Naive B cell (primary cell): ENCODE results near the gene TACC2. TPM values are rescaled to one million over a fixed set of nuclear protein-coding genes. Genes with fewer than 3 reads are reported as not detected.
A peak's percentile ranks its signal among the peaks of the same experiment; 100 is the strongest.

Experiments used
- ATAC-seq, 2 donors: fragments of 150-1000 bp; cut with Tn5 transposase; 2 replicates each; pipeline ENCODE4 v1.10.0; 2021; ENCODE audit warnings: low read depth in 2 of 2, mild to moderate bottlenecking in 2 of 2, moderate library complexity in 2 of 2
- DNase-seq: peaks from one replicate; pipeline ENCODE4 v3.0.0; 2022
- H3K27ac Mint-ChIP-seq, 6 donors: one replicate each; pipeline ENCODE4 v1.8.0; 2020 to 2022; ENCODE audit warnings: mild to moderate bottlenecking in 6 of 6, mixed read lengths in 6 of 6, moderate library complexity in 5 of 6, inconsistent platforms in 2 of 6
- H3K27me3 Mint-ChIP-seq, 3 donors: one replicate each; pipeline ENCODE4 v1.8.0; 2021 to 2022; ENCODE audit warnings: mixed read lengths in 3 of 3, mild to moderate bottlenecking in 1 of 3
- H3K36me3 Mint-ChIP-seq, 2 donors: one replicate each; pipeline ENCODE4 v1.8.0; 2020 to 2022; ENCODE audit warnings: mixed read lengths in 2 of 2, inconsistent platforms in 1 of 2, mild to moderate bottlenecking in 1 of 2
- H3K4me1 Mint-ChIP-seq, 3 donors: one replicate each; pipeline ENCODE4 v1.8.0; 2020 to 2022; ENCODE audit warnings: mixed read lengths in 3 of 3, inconsistent platforms in 1 of 3, mild to moderate bottlenecking in 1 of 3, moderate library complexity in 1 of 3
- H3K4me3 Mint-ChIP-seq, 8 donors: one replicate each; pipeline ENCODE4 v1.8.0; 2020 to 2022; ENCODE audit warnings: mild to moderate bottlenecking in 8 of 8, mixed read lengths in 8 of 8, moderate library complexity in 8 of 8, inconsistent platforms in 2 of 8
- H3K9me3 Mint-ChIP-seq, 7 donors: one replicate each; pipeline ENCODE4 v1.8.0; 2020 to 2022; ENCODE audit warnings: mixed read lengths in 7 of 7, mild to moderate bottlenecking in 5 of 7, inconsistent platforms in 2 of 7, moderate library complexity in 1 of 7
- polyA plus RNA-seq, 6 donors: library from polyadenylated mRNA; unstranded; fragments of 300-500 nt; fragmentation: Illumina TruSeq; gene quantifications; one replicate each; pipeline ENCODE4 v1.2.3, GENCODE V29; 2021; ENCODE audit warnings: low read depth in 6 of 6

The TACC2 gene
- polyA plus RNA-seq, 6 donors from 2014 or later = not detected

DNA sequence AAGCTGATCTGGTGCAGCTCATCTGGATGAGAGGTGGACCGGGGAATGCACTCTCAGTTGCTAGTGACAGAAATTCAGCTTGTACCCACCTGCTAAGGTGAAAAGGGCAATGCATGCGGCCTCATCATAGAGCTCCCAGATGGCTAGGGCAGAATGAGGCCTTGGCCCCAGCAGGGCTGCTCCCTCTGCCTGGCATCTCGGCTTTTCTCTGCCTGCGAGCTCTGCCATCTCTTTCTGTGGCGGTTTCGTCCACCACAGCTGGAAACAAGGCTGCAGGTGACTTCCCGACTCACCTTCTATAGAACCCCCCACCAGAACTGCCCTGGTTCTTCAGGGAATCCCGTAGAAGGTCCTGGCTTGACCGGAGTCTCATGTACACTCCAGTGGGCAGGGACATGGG is 60.1 kb downstream of the TACC2 start:
- Mint-ChIP-seq H3K9me3 (peaks cover 0 to 5% (median under 1%) of the 10 kb centered on the region in 7 donors), H3K4me1 (no peaks in the 10 kb centered on the region), H3K4me3 (no peak overlapping the region), H3K27me3 (peaks cover 0 to 14% (median 7%) of the 10 kb centered on the region in 3 donors), H3K36me3 (no peaks in the 10 kb centered on the region), H3K27ac (no peak overlapping the region)
- ATAC-seq (no peak), DNase-seq (no peak)

DNA sequence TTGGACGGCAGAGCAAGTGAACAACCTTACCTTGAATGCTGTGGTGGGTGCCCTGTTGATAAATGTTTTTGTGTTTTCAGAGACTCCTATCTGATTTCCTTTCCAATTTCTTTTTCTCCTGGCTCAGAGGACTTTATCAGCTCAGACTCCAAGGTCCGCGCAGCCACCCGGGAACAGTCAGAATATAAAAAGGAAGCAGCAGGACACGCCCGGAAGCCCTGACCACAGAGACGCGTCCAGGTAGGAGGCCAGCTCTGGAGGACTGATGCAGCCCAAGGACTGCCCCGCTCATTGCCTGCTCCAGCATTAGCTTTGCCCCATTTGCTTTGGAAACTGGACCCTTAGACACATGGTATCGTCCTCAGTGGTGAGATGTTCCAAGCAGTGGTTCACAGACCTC is 61.3 kb downstream of the TACC2 start:
- H3K27me3 Mint-ChIP-seq = peaks cover 0 to 12% (median 0%) of the 10 kb centered on the region in 3 donors
- H3K4me3 Mint-ChIP-seq = no peak overlapping the region
- DNase-seq (no peak), ATAC-seq (no peak)
- no peak overlapping the region for H3K27ac Mint-ChIP-seq
- H3K4me1 Mint-ChIP-seq = no peaks in the 10 kb centered on the region
- no peaks in the 10 kb centered on the region for H3K36me3 Mint-ChIP-seq
- peaks cover 0 to 5% (median 2%) of the 10 kb centered on the region in 7 donors for H3K9me3 Mint-ChIP-seq

DNA sequence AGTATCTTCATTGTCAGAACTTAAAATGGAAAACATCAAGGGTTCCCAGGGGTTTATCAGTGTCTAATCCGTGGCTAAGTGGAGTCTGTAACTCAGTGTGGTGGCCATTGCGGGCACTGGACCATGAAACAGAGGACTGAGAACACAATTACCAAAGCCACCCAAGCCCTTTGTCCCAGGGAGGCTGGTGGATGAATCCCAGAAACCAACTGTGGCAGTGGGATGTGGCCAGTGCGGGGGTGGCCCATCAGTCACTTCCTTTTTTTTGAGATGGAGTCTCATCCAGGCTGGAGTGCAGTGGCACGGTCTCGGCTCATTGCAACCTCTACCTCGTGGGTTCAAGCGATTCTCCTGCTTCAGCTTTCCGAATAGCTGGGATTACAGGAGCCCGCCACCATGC is 61.8 kb downstream of the TACC2 start:
- no peak overlapping the region for H3K27ac Mint-ChIP-seq
- H3K36me3 Mint-ChIP-seq = no peaks in the 10 kb centered on the region
- no peaks in the 10 kb centered on the region for H3K4me1 Mint-ChIP-seq
- peaks cover 0 to 6% (median 2%) of the 10 kb centered on the region in 7 donors for H3K9me3 Mint-ChIP-seq
- peaks cover 0 to 14% (median 0%) of the 10 kb centered on the region in 3 donors for H3K27me3 Mint-ChIP-seq
- DNase-seq (no peak), ATAC-seq (no peak)
- H3K4me3 Mint-ChIP-seq = peak overlapping the region in 1 of 8 donors; percentile 52

DNA sequence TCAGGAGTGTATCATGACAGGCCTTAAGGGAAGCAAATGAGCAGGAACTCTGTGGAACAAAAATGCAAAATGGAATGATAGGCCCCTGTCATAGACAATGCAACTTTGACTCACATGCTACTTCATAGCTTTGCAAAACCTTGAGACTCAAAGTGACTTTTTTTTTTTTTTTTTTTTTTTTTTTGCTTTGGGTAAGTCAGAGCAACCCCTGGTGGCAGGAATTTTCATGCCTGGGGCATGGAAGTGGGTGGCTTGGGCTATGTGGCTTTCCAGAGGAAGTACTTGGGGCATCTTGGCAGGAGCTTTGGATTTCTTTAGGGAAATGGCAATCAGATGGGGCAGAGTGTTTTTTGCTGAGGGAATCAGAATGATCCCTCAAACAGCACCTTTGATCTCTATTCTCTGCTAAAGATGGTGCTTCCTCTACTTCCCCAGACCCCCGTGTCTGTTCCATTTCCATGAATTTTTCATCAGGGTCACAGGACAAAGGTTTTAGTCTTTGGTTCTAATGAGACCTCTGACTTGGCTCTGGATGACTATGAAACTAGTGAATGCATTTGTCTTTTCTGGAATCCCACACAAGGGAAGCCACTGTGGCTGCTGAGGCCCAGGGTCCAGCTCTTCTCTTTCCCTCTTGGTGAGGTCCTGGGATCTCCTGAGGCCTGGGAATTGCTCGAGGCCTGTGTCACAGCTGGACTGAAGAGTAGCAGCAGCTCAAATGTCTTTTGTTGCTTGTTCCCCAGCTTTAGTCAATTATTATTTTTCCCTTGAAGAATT is 62.8 kb downstream of the TACC2 start:
- Mint-ChIP-seq H3K9me3 (peaks cover 0 to 6% (median 4%) of the 10 kb centered on the region in 7 donors), H3K27me3 (peaks cover 0 to 14% (median 0%) of the 10 kb centered on the region in 3 donors), H3K4me3 (no peak overlapping the region), H3K36me3 (no peaks in the 10 kb centered on the region), H3K4me1 (no peaks in the 10 kb centered on the region), H3K27ac (no peak overlapping the region)
- ATAC-seq (no peak), DNase-seq (no peak)

DNA sequence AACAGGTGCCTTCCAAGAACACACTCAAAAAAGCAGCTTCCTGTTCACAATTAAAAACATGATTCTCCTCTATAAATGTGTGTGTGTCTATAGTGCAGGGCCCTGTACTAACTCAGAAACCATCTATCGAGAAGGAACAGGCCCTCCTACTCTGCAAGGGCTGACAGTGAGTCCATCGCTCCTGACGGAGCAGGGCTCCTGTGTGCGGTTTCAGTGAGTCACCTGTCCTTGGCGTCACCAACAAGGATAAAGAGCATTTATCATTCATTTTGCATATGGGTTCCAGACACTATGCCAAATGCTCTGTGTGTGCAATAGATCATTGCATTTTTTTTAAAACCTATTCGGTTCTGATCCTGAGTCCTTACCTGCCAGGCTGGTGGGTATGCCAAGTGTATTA is 63.7 kb downstream of the TACC2 start:
- Mint-ChIP-seq H3K36me3 (no peaks in the 10 kb centered on the region), H3K27me3 (peaks cover 0 to 11% (median 0%) of the 10 kb centered on the region in 3 donors), H3K4me3 (no peak overlapping the region), H3K9me3 (peaks cover 2 to 7% (median 4%) of the 10 kb centered on the region in 7 donors), H3K4me1 (no peaks in the 10 kb centered on the region), H3K27ac (no peak overlapping the region)
- no peak for ATAC-seq
- no peak for DNase-seq

DNA sequence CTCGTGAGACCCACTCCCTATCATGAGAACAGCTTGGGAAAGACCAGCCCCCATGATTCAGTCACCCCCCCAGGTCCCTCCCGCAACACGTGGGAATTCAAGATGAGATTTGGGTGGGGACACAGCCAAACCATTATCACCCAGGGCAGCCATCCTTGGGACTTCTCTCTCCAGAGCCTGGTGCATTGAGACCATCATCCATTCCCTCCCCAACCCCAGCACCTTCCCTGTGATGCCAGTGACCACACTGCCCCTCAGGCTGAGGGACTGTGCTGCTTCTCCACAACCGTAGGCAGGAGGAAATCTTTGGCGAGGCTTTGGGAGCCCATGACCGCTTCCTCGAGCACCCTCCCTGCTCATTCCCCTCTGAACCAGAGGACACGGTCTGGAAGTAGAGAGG is 64.4 kb downstream of the TACC2 start:
- DNase-seq (no peak), ATAC-seq (no peak)
- Mint-ChIP-seq H3K4me3 (no peak overlapping the region), H3K4me1 (no peaks in the 10 kb centered on the region), H3K27ac (no peak overlapping the region), H3K9me3 (peaks cover 4 to 10% (median 6%) of the 10 kb centered on the region in 7 donors), H3K36me3 (no peaks in the 10 kb centered on the region), H3K27me3 (peaks cover 0 to 10% (median 0%) of the 10 kb centered on the region in 3 donors)

DNA sequence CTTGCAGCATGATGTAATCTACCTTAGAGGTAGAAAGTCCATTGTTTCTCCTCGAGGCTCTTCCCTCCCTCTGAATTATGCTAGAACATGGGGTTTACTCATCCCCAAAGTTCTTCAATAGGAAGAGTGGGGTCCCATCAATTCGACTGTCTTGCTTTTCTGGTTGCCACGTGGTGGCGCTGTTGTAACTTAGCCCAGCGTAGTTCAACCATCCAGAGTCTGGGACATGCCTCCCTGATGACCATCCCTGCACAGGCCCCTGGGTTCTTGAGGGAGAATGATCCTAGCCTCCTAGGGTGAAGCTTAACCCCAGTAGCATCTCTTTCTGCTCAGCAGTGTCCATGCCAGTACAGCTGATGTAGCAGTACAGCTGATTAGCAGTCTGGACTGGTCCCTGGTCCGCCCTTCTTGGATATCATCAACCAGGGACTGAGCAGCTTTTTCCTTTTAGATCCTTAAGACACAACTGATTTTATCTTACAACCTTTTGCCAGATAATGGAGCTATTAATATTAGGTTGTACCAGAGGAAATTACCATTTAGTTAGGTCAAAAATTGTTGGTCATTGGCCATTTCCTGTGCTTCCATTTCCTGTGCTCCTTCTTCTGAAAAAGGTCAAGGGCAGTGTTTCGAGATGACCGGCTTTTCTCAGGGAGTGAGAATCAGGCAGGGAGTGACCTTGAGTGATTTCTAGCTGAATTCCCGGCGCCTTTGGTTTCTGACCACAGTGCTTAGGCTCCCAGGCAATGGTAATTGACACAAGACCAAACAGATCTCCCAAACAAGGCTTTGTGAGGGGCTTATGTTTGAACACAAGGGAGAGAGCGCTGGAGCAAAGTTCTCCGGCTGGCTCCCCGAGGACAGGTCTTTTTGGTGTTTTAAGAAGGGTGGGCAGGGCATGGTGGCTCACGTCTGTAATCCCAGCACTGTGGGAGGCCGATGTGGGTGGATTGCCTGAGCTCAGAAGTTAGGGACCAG is 65.4 kb downstream of the TACC2 start:
- Mint-ChIP-seq H3K4me3 (no peak overlapping the region), H3K27me3 (peaks cover 0 to 10% (median 0%) of the 10 kb centered on the region in 3 donors), H3K36me3 (no peaks in the 10 kb centered on the region), H3K27ac (no peak overlapping the region), H3K4me1 (no peaks in the 10 kb centered on the region), H3K9me3 (peaks cover 4 to 10% (median 6%) of the 10 kb centered on the region in 7 donors)
- DNase-seq = no peak
- ATAC-seq = no peak

DNA sequence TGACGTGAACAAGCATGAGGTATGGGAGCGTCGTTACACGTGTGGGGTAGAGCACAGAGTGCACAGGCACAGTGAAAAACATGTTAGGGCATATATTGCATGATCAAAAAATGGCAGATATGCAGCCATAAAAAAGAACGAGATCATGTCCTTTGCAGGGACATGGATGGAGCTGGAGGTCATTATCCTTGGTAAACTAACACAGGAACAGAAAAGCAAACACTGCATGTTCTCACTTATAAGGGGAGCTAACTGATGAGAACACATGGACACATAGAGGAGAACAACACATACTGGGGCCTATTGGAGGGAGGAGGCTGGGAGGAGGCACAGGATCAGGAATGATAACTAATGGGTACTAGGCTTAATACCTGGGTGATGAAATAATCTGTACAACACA is 66.3 kb downstream of the TACC2 start:
- DNase-seq = no peak

DNA sequence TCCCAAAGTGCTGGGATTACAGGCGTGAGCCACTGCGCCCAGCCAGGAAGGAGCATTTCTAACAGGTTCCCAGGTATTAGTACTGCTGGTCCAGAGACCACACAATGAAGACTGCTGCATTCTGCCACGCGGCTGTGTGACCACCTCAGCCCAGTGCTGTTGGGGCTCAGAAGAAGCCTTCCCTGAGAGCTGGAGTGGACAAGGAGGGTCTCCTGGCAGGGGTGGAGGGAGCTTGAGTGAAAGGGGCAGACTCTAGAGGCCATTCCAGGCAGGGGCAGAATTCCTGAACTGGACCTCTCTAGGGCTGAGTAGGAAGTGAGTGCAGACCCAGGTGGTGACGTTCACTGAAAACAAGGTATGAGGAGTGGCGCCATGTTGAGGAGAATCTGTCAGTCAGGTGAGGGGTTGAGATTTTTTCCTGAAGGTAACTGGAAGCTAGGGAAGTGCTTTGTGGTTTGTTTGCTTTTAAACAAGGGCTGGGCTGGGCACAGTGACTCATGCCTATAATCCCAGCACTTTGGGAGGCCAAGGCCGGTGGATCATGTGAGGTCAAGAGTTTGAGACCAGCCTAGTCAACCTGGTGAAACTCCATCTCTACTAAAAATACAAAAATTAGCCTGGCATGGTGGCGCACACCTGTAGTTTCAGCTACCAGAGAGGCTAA is 67.6 kb downstream of the TACC2 start:
- no peak for ATAC-seq
- H3K4me1 Mint-ChIP-seq = no peaks in the 10 kb centered on the region
- H3K9me3 Mint-ChIP-seq = peaks cover 4 to 11% (median 6%) of the 10 kb centered on the region in 7 donors
- H3K4me3 Mint-ChIP-seq = no peak overlapping the region
- peaks cover 0 to 10% (median 0%) of the 10 kb centered on the region in 3 donors for H3K27me3 Mint-ChIP-seq
- H3K27ac Mint-ChIP-seq = no peak overlapping the region
- H3K36me3 Mint-ChIP-seq = no peaks in the 10 kb centered on the region
- DNase-seq = no peak

More for the DNA sequence above, 66.3 kb downstream of the TACC2 start:
- H3K27ac Mint-ChIP-seq = no peak overlapping the region
- no peak overlapping the region for H3K4me3 Mint-ChIP-seq
- H3K36me3 Mint-ChIP-seq = no peaks in the 10 kb centered on the region
- ATAC-seq = no peak
- no peaks in the 10 kb centered on the region for H3K4me1 Mint-ChIP-seq
- H3K9me3 Mint-ChIP-seq = peaks cover 4 to 10% (median 6%) of the 10 kb centered on the region in 7 donors
- peaks cover 0 to 10% (median 0%) of the 10 kb centered on the region in 3 donors for H3K27me3 Mint-ChIP-seq

DNA sequence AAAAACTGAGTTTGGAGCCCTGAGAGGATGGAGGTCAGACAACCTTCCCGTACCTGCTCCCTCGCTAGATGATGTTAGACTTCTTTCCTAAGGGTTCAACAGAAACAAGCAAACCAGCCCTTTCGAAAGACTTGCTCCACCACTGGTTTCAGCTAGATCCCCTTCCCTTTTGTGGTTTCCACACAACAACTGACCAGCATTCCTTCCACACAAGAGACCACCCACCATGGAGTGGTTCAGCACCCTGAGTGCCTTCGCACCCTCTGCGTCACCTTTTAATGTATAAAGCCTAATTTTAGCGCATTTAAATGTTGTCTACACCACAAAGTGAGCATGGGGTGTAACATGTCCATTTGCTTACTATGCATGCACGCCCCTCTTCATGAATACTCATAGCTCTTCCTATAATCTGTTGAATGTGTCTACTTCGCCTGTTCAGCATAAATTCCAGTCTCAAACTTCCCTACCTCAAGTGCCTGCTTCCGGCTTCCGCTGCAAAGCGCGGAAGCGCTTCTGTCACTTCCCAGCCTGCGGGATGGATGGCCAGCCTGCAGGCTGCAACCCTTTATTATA is 69.0 kb downstream of the TACC2 start:
- Mint-ChIP-seq H3K4me3 (no peak overlapping the region), H3K27ac (no peak overlapping the region)

DNA sequence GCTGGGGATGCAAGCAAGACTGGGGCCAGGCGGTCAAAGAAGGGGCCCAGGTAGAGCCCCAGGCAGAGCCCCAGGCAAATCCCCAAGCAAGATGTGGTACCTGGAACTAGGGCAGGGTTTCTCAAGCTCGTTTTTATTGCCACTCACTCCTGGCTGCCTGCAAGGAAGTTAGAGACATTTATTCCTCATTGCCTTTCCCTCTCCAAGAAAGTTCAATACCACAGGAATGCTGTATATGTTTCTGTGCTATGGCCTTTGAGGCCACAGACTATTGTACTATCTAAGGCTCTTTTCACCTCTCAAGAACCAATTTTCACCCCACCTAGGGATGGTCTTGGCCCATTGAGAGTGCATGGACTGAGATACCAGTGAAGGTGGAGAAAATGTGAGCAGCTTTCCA is 71.3 kb downstream of the TACC2 start:
- Mint-ChIP-seq H3K27me3 (peaks cover 0 to 3% (median 0%) of the 10 kb centered on the region in 3 donors), H3K9me3 (peaks cover 0 to 11% (median 5%) of the 10 kb centered on the region in 7 donors), H3K4me3 (no peak overlapping the region), H3K27ac (no peak overlapping the region), H3K36me3 (no peaks in the 10 kb centered on the region), H3K4me1 (no peaks in the 10 kb centered on the region)
- ATAC-seq = no peak
- DNase-seq = no peak

More for the DNA sequence above, 69.0 kb downstream of the TACC2 start:
- Mint-ChIP-seq H3K36me3 (no peaks in the 10 kb centered on the region), H3K4me1 (no peaks in the 10 kb centered on the region), H3K9me3 (peaks cover 3 to 12% (median 6%) of the 10 kb centered on the region in 7 donors), H3K27me3 (peaks cover 0 to 7% (median 0%) of the 10 kb centered on the region in 3 donors)
- no peak for ATAC-seq
- DNase-seq = no peak

DNA sequence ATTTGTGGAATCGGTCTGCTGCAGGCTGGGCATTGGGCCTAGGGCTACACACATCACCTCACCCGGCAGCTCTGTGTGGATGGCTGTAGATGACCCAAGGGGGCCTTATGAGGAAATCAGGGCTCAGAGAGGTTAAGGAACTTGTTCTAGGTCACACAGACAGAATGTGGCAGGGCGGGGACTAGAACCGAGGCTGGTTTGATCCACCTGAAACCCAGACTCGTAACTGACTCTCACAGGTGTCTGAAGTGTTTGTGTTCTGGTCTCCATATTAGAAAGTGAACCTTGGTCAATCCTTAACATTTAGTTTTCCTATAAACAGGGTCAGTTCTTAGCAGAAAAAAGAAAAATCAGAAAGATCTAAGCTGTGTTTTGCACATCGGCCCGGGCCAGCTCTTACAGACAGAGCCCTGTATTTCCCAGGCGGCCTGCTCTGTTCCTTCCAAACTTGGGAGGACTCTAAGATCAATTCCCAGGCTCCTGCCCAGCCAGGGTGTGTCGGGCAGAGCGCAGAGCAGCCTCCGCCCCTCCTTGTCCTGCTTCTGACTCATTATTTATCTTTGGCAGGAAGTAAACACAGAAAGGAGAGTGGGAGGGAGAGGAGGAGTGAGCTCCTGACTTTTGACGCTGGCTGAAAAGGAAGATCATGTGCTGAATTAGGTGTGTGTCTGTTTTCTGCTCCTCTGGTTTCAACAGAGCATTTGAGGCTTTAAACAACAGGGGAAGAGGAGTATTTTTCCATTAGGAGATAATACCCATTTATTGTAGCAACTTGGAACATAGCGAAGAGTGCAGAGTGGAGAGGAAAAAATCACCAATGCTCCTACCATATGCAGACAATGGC is 74.1 kb downstream of the TACC2 start:
- Mint-ChIP-seq H3K36me3 (no peaks in the 10 kb centered on the region), H3K4me3 (no peak overlapping the region), H3K4me1 (no peaks in the 10 kb centered on the region)

More for the DNA sequence above, 74.1 kb downstream of the TACC2 start:
- no peak for ATAC-seq
- peaks cover 0 to 16% (median 13%) of the 10 kb centered on the region in 7 donors for H3K9me3 Mint-ChIP-seq
- H3K27me3 Mint-ChIP-seq = peaks cover 0 to 4% (median 0%) of the 10 kb centered on the region in 3 donors
- H3K27ac Mint-ChIP-seq = peak overlapping the region in 1 of 6 donors; percentile 64
- no peak for DNase-seq
